CD4-positive, alpha-beta T cell treated with Interleukin-4 for 1 hour (primary cell): ENCODE measurements around the gene PWWP2B.

Experiments used
- DNase-seq, 2 donors: peaks; one replicate each; pipeline ENCODE4 v3.0.0-alpha.2; 2020 to 2022

PWWP2B gene

GRCh38 chr10:132449051-132449810 lies 52.2 kb downstream of the PWWP2B start:
- DNase-seq: peak; percentile 33 to 69

GRCh38 chr10:132449811-132450181 lies 52.8 kb downstream of the PWWP2B start:
- no peak for DNase-seq

- no peak for DNase-seq
Observed at GRCh38 chr10:132450466-132450824, 53.4 kb downstream of the PWWP2B start.

- no peak for DNase-seq
Observed at GRCh38 chr10:132450825-132451505, 54.0 kb downstream of the PWWP2B start.

- DNase-seq: no peak
Observed at GRCh38 chr10:132451506-132452215, 54.7 kb downstream of the PWWP2B start.

- DNase-seq: no peak
Observed at GRCh38 chr10:132452216-132452650, 55.2 kb downstream of the PWWP2B start.

- peak; percentile 90 to 91 for DNase-seq
Observed at GRCh38 chr10:132452651-132453469, 55.9 kb downstream of the PWWP2B start.

- DNase-seq: no peak
Observed at GRCh38 chr10:132453470-132453861, 56.5 kb downstream of the PWWP2B start.

GRCh38 chr10:132454296-132455198 lies 57.5 kb downstream of the PWWP2B start:
- no peak for DNase-seq

- no peak for DNase-seq
Observed at GRCh38 chr10:132455441-132455971, 58.5 kb downstream of the PWWP2B start.

- DNase-seq: no peak
Observed at GRCh38 chr10:132455986-132456847, 59.2 kb downstream of the PWWP2B start.

GRCh38 chr10:132456881-132457280 lies 59.9 kb downstream of the PWWP2B start:
- DNase-seq: no peak

GRCh38 chr10:132457328-132458070 lies 60.5 kb downstream of the PWWP2B start:
- peak; percentile 25 for DNase-seq

GRCh38 chr10:132458071-132458585 lies 61.1 kb downstream of the PWWP2B start:
- no peak for DNase-seq

GRCh38 chr10:132458586-132459300 lies 61.7 kb downstream of the PWWP2B start:
- peak; percentile 57 to 64 for DNase-seq

- DNase-seq: no peak
Observed at GRCh38 chr10:132459301-132460003, 62.5 kb downstream of the PWWP2B start.

GRCh38 chr10:132460071-132460470 lies 63.1 kb downstream of the PWWP2B start:
- DNase-seq: no peak

GRCh38 chr10:132460691-132461090 lies 63.7 kb downstream of the PWWP2B start:
- DNase-seq: no peak
